Pancreas (tissue), 10 donors: ENCODE results near the gene ARL16. TPM values are rescaled to one million over a fixed set of nuclear protein-coding genes. Genes with fewer than 3 reads are reported as not detected.

Source experiments
- ATAC-seq, 4 donors: fragments of 200-7000 bp; cut with Tn5 transposase; one replicate each; pipeline versions ENCODE4 v1.8.0 to v1.9.1; 2020; ENCODE audit warnings: mild to moderate bottlenecking in 4 of 4, moderate library complexity in 4 of 4
- DNase-seq, 6 donors: peaks; one replicate each; pipeline ENCODE4 v3.0.0-alpha.2; 2020
- FAIRE-seq: peaks from 2 replicates; lab custom pipeline; 2012; peaks lifted over from hg19 to GRCh38; lab: Jason Lieb, UNC
- H3K27ac ChIP-seq, 4 donors: fragments of 200-600 bp; sonication (generic); 1 replicate in 3 of 4; 2 replicates in 1 of 4; pipeline versions ENCODE4 v1.5.0 to v1.8.0; 2020
- H3K27me3 ChIP-seq, 4 donors: fragments of 200-600 bp; one replicate each; pipeline ENCODE4 v1.8.0; 2021
- H3K36me3 ChIP-seq, 3 donors: fragments of 200-600 bp; sonication (generic) in 1 of 3; one replicate each; pipeline versions ENCODE4 v1.5.0 to v1.8.0; 2020 to 2021
- H3K4me1 ChIP-seq, 3 donors: fragments of 200-600 bp; one replicate each; pipeline ENCODE4 v1.8.0; 2021
- H3K4me3 ChIP-seq, 4 donors: fragments of 200-600 bp; sonication (generic) in 2 of 4; one replicate each; pipeline versions ENCODE4 v1.5.0 to v1.8.0; 2020 to 2021
- H3K9me3 ChIP-seq, 4 donors: fragments of 200-600 bp; one replicate each; pipeline ENCODE4 v1.8.0; 2021
- CTCF ChIP-seq, 4 donors: fragments of 200-600 bp; sonication (generic) in 3 of 4; IDR thresholded peaks; one replicate each; pipeline versions ENCODE4 v1.5.0 to v1.8.0; 2021; ENCODE audit warnings: antibody characterized with exemption in 4 of 4
- WGBS, 2 donors: extraction: QIAGEN DNeasy Blood & Tissue Kit; methylation state at CpG; one replicate each; pipeline ENCODE4 v1.1.7; 2013; 5-methylcytosine and 5-hydroxymethylcytosine counted together
- intact Hi-C, 3 donors: fragments of 100-400 bp; cut with DNase I; formaldehyde crosslinking; loops; one replicate each; pipeline versions ENCODE4 v1.11.1 to v1.14.2; 2022
- polyA plus RNA-seq, 2 donors: library from polyadenylated mRNA; stranded (reverse); fragments of 200-250 nt; gene quantifications; one replicate each; pipeline ENCODE4 v1.2.3, GENCODE V29; 2013
- total RNA-seq, 6 donors: library from RNA; stranded (reverse); fragmentation: NEBNext Ultra II Directional in 4 of 6; extraction: Animal tissue kit (Norgen Biotek cat#: 25700) in 4 of 6; gene quantifications; one replicate each; pipeline versions ENCODE4 v1.2.1 to v1.2.4, GENCODE V29; 2021 to 2023
- donor health status: healthy with polysubstance abuse.
- donor health status: DM: no; HTN: no; CAD: no; lungs with moderate emphysema.
- donor health status: DM: no; HTN: no; CAD: no.
- donor health status: control.
- donor health status: control.
- donor health status: Bipolar disorder and iron deficiency.
- donor health status: DM: yes; HTN: yes; CAD: no.
- donor health status: DM: no; HTN: no; CAD: no.
- donor health status: DM: no; HTN: no; CAD: no.
- donor health status: DM: yes; HTN: yes; CAD: no.

ARL16 gene
- total and polyA plus RNA-seq, 8 donors, result 10.5 to 119 (median 13.7) TPM

- Histone ChIP-seq H3K27me3 (no peaks in the 10 kb centered on the region), H3K4me3 (no peak overlapping the region), H3K27ac (no peak overlapping the region), H3K9me3 (no peaks in the 10 kb centered on the region), H3K4me1 (peaks cover 0 to 15% (median 7%) of the 10 kb centered on the region in 3 donors), H3K36me3 (no peaks in the 10 kb centered on the region)
- TF ChIP-seq CTCF (IDR thresholded peaks at IDR 0.05), result no peak
- FAIRE-seq, result no peak
- intact Hi-C loops, result no loop called here
- DNase-seq, result peak in 1 of 6 donors; percentile 11
- 85 to 86% methylated on average over 9 of the region's 9 CpGs for WGBS, 2 donors
- no peak for ATAC-seq
These were observed 43.6 kb downstream of the ARL16 start for GRCh38 chr17:81640011-81640410.

GRCh38 chr17:81638683-81639082 lies 44.9 kb downstream of the ARL16 start:
- Histone ChIP-seq H3K9me3 (no peaks in the 10 kb centered on the region), H3K4me1 (peaks cover 0 to 23% (median 7%) of the 10 kb centered on the region in 3 donors), H3K36me3 (no peaks in the 10 kb centered on the region), H3K4me3 (no peak overlapping the region), H3K27me3 (no peaks in the 10 kb centered on the region), H3K27ac (no peak overlapping the region)
- ATAC-seq (no peak), DNase-seq (no peak), FAIRE-seq (no peak)
- WGBS, 2 donors, result 62 to 70% methylated on average over 4 of the region's 4 CpGs
- intact Hi-C loops, result no loop called here
- TF ChIP-seq CTCF (IDR thresholded peaks at IDR 0.05), result no peak

- FAIRE-seq (no peak), DNase-seq (peak; percentile 69 to 98 (median 90)), ATAC-seq (peak; percentile 93 to 95 (median 93))
- intact Hi-C loops, result no loop called here
- peaks cover 0 to 23% (median 7%) of the 10 kb centered on the region in 3 donors for H3K4me1 ChIP-seq
- no peak for TF ChIP-seq CTCF (IDR thresholded peaks at IDR 0.05)
- H3K9me3 ChIP-seq, result no peaks in the 10 kb centered on the region
- no peaks in the 10 kb centered on the region for H3K36me3 ChIP-seq
- H3K27me3 ChIP-seq, result no peaks in the 10 kb centered on the region
- 0 to 1% methylated on average over 57 to 77 of the region's 77 CpGs for WGBS, 2 donors
- peak within 1 kb of the TSS; percentile 74 to 95 (median 94) for H3K4me3 ChIP-seq
- peak within 1 kb of the TSS; percentile 60 to 81 (median 78) for H3K27ac ChIP-seq
These were observed 46.9 kb downstream of the ARL16 start, which contains the start of the genes NPLOC4 and TSPAN10 for GRCh38 chr17:81636505-81637288. NPLOC4 (minus strand) TSS chr17:81637112; CDS start chr17:81636930, 182 bp downstream. TSPAN10 (plus strand) TSS chr17:81637196; CDS start chr17:81642413, 5,217 bp downstream.

GRCh38 chr17:81635973-81636504 lies 47.6 kb downstream of the ARL16 start:
- H3K27me3 ChIP-seq, result no peaks in the 10 kb centered on the region
- intact Hi-C loops, result no loop called here
- no peak for TF ChIP-seq CTCF (IDR thresholded peaks at IDR 0.05)
- ATAC-seq (peak; percentile 38 to 69 (median 55)), FAIRE-seq (no peak), DNase-seq (peak in 1 of 6 donors; percentile 20)
- no peaks in the 10 kb centered on the region for H3K36me3 ChIP-seq
- peaks cover 0 to 23% (median 7%) of the 10 kb centered on the region in 3 donors for H3K4me1 ChIP-seq
- 18 to 24% methylated on average over 18 of the region's 18 CpGs for WGBS, 2 donors
- peak overlapping the region; percentile 74 to 95 (median 94) for H3K4me3 ChIP-seq
- H3K9me3 ChIP-seq, result no peaks in the 10 kb centered on the region
- H3K27ac ChIP-seq, result peak overlapping the region; percentile 60 to 81 (median 78)
